HepG2 (cell line): ENCODE measurements around the gene XG. TPM values are rescaled to one million over a fixed set of nuclear protein-coding genes. Genes with fewer than 3 reads are reported as not detected.

Source experiments
- ATAC-seq: fragments of 200-7000 bp; cut with Tn5 transposase; 3 replicates; pipeline ENCODE4 v1.9.1; 2020; ENCODE audit warnings: mild to moderate bottlenecking, moderate library complexity
- BruUV-seq: library from RNA; stranded (reverse); fragments of 400-500 nt; replicated peaks from 2 replicates; lab custom pipeline; 2021; lab: Mats Ljungman, UMichigan
- CTCF ChIA-PET: fragments of 300-600 bp; formaldehyde crosslinking; extraction: SDS; loops from one replicate; lab custom pipeline; 2021; ENCODE audit warnings: low total read pairs, inconsistent platforms, low intra/inter-chr PET ratio; lab: Yijun Ruan, JAX
- POLR2A ChIA-PET: fragments of 350-600 bp; sonication (Branson Sonifier 250); formaldehyde crosslinking; loops from one replicate; lab custom pipeline; 2020; ENCODE audit warnings: antibody characterized with exemption, inconsistent platforms; lab: Yijun Ruan, JAX
- DNase-seq: peaks from one replicate; pipeline ENCODE4 v3.0.0-alpha.2; 2015; ENCODE audit warnings: low spot score
- FAIRE-seq: peaks from 3 replicates; lab custom pipeline; 2011; peaks lifted over from hg19 to GRCh38; lab: Jason Lieb, UNC
- H2AFZ ChIP-seq: one replicate; pipeline ENCODE4 v1.6.1; 2011; ENCODE audit warnings: low read length, inconsistent platforms
- H3K27ac ChIP-seq: fragments of 300-600 bp; 3 replicates; pipeline ENCODE4 v1.8.0; 2011; ENCODE audit warnings: mixed run types, mild to moderate bottlenecking, mixed read lengths, low read length, inconsistent platforms; ENCODE audit not compliant: insufficient read depth; ENCODE audit errors: extremely low read length
- H3K27me3 ChIP-seq, 2 experiments: fragments of 200-600 bp in 1 of 2; 2 replicates in 1 of 2; 3 replicates in 1 of 2; pipeline versions ENCODE4 v1.6.0 to v1.8.0; 2011; ENCODE audit warnings: low read length in 2 of 2, mild to moderate bottlenecking in 2 of 2, moderate library complexity in 2 of 2, inconsistent platforms in 1 of 2; ENCODE audit not compliant: insufficient read depth in 2 of 2, control insufficient read depth in 1 of 2
- H3K36me3 ChIP-seq, 2 experiments: fragments of 200-600 bp in 1 of 2; replicated peaks in 1 of 2; 2 replicates in 1 of 2; 3 replicates in 1 of 2; pipeline versions ENCODE4 v1.5.1 to v1.8.0; 2011; ENCODE audit warnings: low read length in 2 of 2, inconsistent platforms in 1 of 2; ENCODE audit not compliant: insufficient read depth in 2 of 2, control insufficient read depth in 1 of 2
- H3K4me1 ChIP-seq: 2 replicates; pipeline ENCODE4 v1.5.1; 2012; ENCODE audit warnings: low read length, inconsistent platforms; ENCODE audit not compliant: insufficient read depth
- H3K4me2 ChIP-seq: 2 replicates; pipeline ENCODE4 v1.6.0; 2011; ENCODE audit warnings: low read depth, low read length, inconsistent platforms
- H3K4me3 ChIP-seq, 3 experiments: fragments of 200-600 bp in 1 of 3; sonication (generic), shearing (Covaris generic) in 1 of 3; replicated peaks in 1 of 3; 2 replicates each; pipeline ENCODE4 v1.5.1; 2011 to 2016; ENCODE audit warnings: low read length in 3 of 3, inconsistent platforms in 2 of 3, low read depth in 2 of 3, mild to moderate bottlenecking in 2 of 3, control low read depth in 1 of 3, mixed read lengths in 1 of 3; ENCODE audit not compliant: insufficient read depth in 1 of 3
- H3K79me2 ChIP-seq: one replicate; pipeline ENCODE4 v1.6.1; 2011; ENCODE audit warnings: low read length, inconsistent platforms; ENCODE audit not compliant: insufficient read depth
- H3K9ac ChIP-seq: 2 replicates; pipeline ENCODE4 v1.6.0; 2011; ENCODE audit warnings: mild to moderate bottlenecking, low read depth, low read length, inconsistent platforms; ENCODE audit not compliant: insufficient read depth
- H3K9me3 ChIP-seq: 2 replicates; pipeline ENCODE4 v1.5.1; 2012; ENCODE audit warnings: mild to moderate bottlenecking, low read length
- H4K20me1 ChIP-seq: 2 replicates; pipeline ENCODE4 v1.6.0; 2011; ENCODE audit warnings: inconsistent platforms, mild to moderate bottlenecking, low read length, moderate library complexity; ENCODE audit not compliant: insufficient read depth
- ASH2L ChIP-seq: fragments of 300-600, 200-600 bp; sonication (generic); IDR thresholded peaks from 2 replicates; pipeline ENCODE4 v1.7.0; 2017; ENCODE audit warnings: low read depth, mild to moderate bottlenecking, moderate library complexity, mixed read lengths, low read length; ENCODE audit not compliant: insufficient read length
- E2F1 ChIP-seq: sonication (generic); formaldehyde crosslinking; IDR thresholded peaks from 2 replicates; pipeline ENCODE4 v1.5.0; 2020; ENCODE audit warnings: missing genetic modification reagents
- HES4 ChIP-seq: sonication (generic); formaldehyde crosslinking; IDR thresholded peaks from 2 replicates; pipeline ENCODE4 v1.9.0; 2021; ENCODE audit warnings: mild to moderate bottlenecking, missing genetic modification reagents, borderline replicate concordance
- HINFP ChIP-seq: sonication (generic); formaldehyde crosslinking; IDR thresholded peaks from 2 replicates; pipeline ENCODE4 v1.4.0; 2020; ENCODE audit warnings: low read depth, mild to moderate bottlenecking, missing genetic modification reagents
- KAT2B ChIP-seq: fragments of 150-350 bp; IDR thresholded peaks from 2 replicates; pipeline ENCODE4 v1.6.1; 2014; ENCODE audit warnings: low read depth, low read length, borderline replicate concordance
- SMC3 ChIP-seq: IDR thresholded peaks from 2 replicates; pipeline ENCODE4 v1.6.1; 2011; ENCODE audit warnings: low read length, improper control_type of control experiment
- SPEN ChIP-seq: sonication (generic); formaldehyde crosslinking; IDR thresholded peaks from 2 replicates; pipeline ENCODE4 v1.5.1; 2020; ENCODE audit warnings: low read depth, mild to moderate bottlenecking, missing genetic modification reagents
- TBL1XR1 ChIP-seq: fragments of 150-350 bp; IDR thresholded peaks from 2 replicates; pipeline ENCODE4 v1.6.1; 2014; ENCODE audit warnings: borderline replicate concordance, low read length; ENCODE audit not compliant: partially characterized antibody
- TRAFD1 ChIP-seq: sonication (generic); formaldehyde crosslinking; IDR thresholded peaks from 2 replicates; pipeline ENCODE4 v1.5.1; 2020; ENCODE audit warnings: missing genetic modification reagents, mild to moderate bottlenecking, borderline replicate concordance
- ZBTB42 ChIP-seq: sonication (generic); formaldehyde crosslinking; IDR thresholded peaks from 2 replicates; pipeline ENCODE4 v1.5.0; 2020; ENCODE audit warnings: mild to moderate bottlenecking, missing genetic modification reagents
- ZNF557 ChIP-seq: sonication (generic); formaldehyde crosslinking; IDR thresholded peaks from 2 replicates; pipeline ENCODE4 v1.4.0; 2020; ENCODE audit warnings: missing genetic modification reagents
- ZNF709 ChIP-seq: sonication (generic); formaldehyde crosslinking; IDR thresholded peaks from 2 replicates; pipeline ENCODE4 v1.5.0; 2020; ENCODE audit warnings: mild to moderate bottlenecking, missing genetic modification reagents
- WGBS: methylation state at CpG from one replicate; pipeline ENCODE4 v1.1.6; 2017; ENCODE audit warnings: low lambda C conversion rate; 5-methylcytosine and 5-hydroxymethylcytosine counted together
- in situ Hi-C: cut with HindIII; loops from 2 replicates; pipeline ENCODE4 v1.10.0; 2017; ENCODE audit warnings: low pct_unique_long_range_greater_than_20kb; ENCODE audit not compliant: extremely low pct_ligation_motif_present
- intact Hi-C: fragments of 100-400 bp; cut with micrococcal nuclease; formaldehyde crosslinking; loops from one replicate; pipeline ENCODE4 v1.10.0; 2022; ENCODE audit not compliant: unreplicated experiment
- polyA plus RNA-seq, 8 experiments: library from polyadenylated mRNA; depleted of rRNA in 3 of 8; stranded (reverse) in 7 of 8; unstranded in 1 of 8; fragments of >200 nt; fragmentation: Illumina TruSeq in 4 of 8; extraction: Trizol in 4 of 8; gene quantifications; 2 replicates each; pipeline versions ENCODE4 v1.2.1 to v1.2.3, GENCODE V29; 2011 to 2016; ENCODE audit warnings: low read depth in 4 of 8, missing spikeins in 1 of 8, mixed read lengths in 1 of 8; ENCODE audit not compliant: insufficient read depth in 1 of 8
- total RNA-seq, 5 experiments: library from RNA; depleted of rRNA; stranded (reverse); fragments of >200 nt; fragmentation: Illumina TruSeq; extraction: Trizol; gene quantifications; 2 replicates each; pipeline ENCODE4 v1.2.3, GENCODE V29; 2016; ENCODE audit warnings: low read depth in 1 of 5
- TF ChIP-seq, protein P1 (sequence below): sonication (generic); formaldehyde crosslinking; IDR thresholded peaks from 2 replicates; pipeline ENCODE4 v1.4.0; 2020; ENCODE audit warnings: missing genetic modification reagents
- TF ChIP-seq, protein P2 (sequence below): sonication (generic); formaldehyde crosslinking; IDR thresholded peaks from 2 replicates; pipeline ENCODE4 v1.4.0; 2020; ENCODE audit warnings: missing genetic modification reagents, borderline replicate concordance

The XG gene
- total and polyA plus RNA-seq, 2 of the 13 experiments (the other 11 are each of a cell fraction or from before 2014, with no cell fraction given), result not detected

GRCh38 chrX:2828959-2829411 is 77.1 kb downstream of the XG start:
- Histone ChIP-seq H3K4me3 (peak overlapping the region; percentile 40 to 70 (median 68); a peak in 4 of 6 replicates), H3K27me3 (no peaks in the 10 kb centered on the region), H3K36me3 (no peaks in the 10 kb centered on the region; a peak in 1 of 5 replicates), H3K4me1 (peaks cover 32% of the 10 kb centered on the region), H3K27ac (peak overlapping the region; percentile 40), H3K9me3 (no peaks in the 10 kb centered on the region), H3K79me2 (no peaks in the 10 kb centered on the region), H2AFZ (no peak overlapping the region), H3K4me2 (peak overlapping the region; percentile 50; the same call in 1 of the 2 replicates), H4K20me1 (no peaks in the 10 kb centered on the region), H3K9ac (peak overlapping the region; percentile 39; the same call in 1 of the 2 replicates)
- intact Hi-C loops, result no loop called here
- BruUV-seq, result no TSS peak
- ChIA-PET CTCF (no interaction called here), POLR2A (no interaction called here)
- ATAC-seq, result peak; percentile 66
- DNase-seq, result no peak
- no CpG with 5 or more reads among the region's 44 CpGs for WGBS
- in situ Hi-C loops, result no loop called here
- no peak for FAIRE-seq
- TF ChIP-seq TBL1XR1 (no peak), ZNF557 (no peak), ZNF709 (CRISPR knock-in tag) (no peak), TRAFD1 (CRISPR knock-in tag) (no peak), ZBTB42 (CRISPR knock-in tag) (no peak), HES4 (CRISPR knock-in tag) (no peak), SMC3 (no peak), KAT2B (no peak), SPEN (CRISPR knock-in tag) (no peak), E2F1 (CRISPR knock-in tag) (no peak), HINFP (CRISPR knock-in tag) (no peak), ASH2L (peak; percentile 9)
- TF ChIP-seq, protein P1, sequence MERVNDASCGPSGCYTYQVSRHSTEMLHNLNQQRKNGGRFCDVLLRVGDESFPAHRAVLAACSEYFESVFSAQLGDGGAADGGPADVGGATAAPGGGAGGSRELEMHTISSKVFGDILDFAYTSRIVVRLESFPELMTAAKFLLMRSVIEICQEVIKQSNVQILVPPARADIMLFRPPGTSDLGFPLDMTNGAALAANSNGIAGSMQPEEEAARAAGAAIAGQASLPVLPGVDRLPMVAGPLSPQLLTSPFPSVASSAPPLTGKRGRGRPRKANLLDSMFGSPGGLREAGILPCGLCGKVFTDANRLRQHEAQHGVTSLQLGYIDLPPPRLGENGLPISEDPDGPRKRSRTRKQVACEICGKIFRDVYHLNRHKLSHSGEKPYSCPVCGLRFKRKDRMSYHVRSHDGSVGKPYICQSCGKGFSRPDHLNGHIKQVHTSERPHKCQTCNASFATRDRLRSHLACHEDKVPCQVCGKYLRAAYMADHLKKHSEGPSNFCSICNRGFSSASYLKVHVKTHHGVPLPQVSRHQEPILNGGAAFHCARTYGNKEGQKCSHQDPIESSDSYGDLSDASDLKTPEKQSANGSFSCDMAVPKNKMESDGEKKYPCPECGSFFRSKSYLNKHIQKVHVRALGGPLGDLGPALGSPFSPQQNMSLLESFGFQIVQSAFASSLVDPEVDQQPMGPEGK (CRISPR knock-in tag), result 0 out of 2 replicates have a peak, but pooled peaks have one; percentile 4
- TF ChIP-seq, protein P2, sequence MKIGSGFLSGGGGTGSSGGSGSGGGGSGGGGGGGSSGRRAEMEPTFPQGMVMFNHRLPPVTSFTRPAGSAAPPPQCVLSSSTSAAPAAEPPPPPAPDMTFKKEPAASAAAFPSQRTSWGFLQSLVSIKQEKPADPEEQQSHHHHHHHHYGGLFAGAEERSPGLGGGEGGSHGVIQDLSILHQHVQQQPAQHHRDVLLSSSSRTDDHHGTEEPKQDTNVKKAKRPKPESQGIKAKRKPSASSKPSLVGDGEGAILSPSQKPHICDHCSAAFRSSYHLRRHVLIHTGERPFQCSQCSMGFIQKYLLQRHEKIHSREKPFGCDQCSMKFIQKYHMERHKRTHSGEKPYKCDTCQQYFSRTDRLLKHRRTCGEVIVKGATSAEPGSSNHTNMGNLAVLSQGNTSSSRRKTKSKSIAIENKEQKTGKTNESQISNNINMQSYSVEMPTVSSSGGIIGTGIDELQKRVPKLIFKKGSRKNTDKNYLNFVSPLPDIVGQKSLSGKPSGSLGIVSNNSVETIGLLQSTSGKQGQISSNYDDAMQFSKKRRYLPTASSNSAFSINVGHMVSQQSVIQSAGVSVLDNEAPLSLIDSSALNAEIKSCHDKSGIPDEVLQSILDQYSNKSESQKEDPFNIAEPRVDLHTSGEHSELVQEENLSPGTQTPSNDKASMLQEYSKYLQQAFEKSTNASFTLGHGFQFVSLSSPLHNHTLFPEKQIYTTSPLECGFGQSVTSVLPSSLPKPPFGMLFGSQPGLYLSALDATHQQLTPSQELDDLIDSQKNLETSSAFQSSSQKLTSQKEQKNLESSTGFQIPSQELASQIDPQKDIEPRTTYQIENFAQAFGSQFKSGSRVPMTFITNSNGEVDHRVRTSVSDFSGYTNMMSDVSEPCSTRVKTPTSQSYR (CRISPR knock-in tag), result peak; percentile 22; the same call in 1 of the 2 replicates
